ENCODE data around the gene PITX1.

DNA sequence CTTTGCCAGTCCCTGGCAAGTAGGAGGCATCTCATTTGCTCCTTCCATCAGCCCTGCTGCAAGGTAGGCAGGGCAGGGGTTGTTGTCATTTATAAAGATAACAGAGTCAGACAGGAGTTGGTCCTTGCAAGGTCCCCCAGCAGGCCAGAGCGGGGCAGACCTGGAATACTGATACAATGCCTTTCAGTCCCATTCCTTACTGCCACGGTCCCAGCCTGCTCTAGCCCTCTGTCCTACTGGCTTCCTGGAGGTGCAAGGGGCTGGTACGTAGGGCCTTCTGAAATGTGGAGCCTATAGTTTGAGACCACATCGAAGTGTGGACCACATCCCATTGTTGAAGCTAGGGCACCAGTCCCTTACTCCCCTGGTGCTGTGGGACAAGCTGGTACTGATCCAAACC is 42.8 kb upstream of the PITX1 start:
- TF ChIP-seq YY1 (IDR thresholded peaks at IDR 0.05; ENCODE audit: extremely low read depth, insufficient replicate concordance, low read depth, low read length) (no peak), JUND (IDR thresholded peaks at IDR 0.05) (no peak), POLR2A (IDR thresholded peaks at IDR 0.05; ENCODE audit: borderline replicate concordance, extremely low read depth, insufficient read depth, insufficient read length) (no peak), CEBPB (IDR thresholded peaks at IDR 0.05; ENCODE audit: low read depth) (no peak), POLR2AphosphoS5 (IDR thresholded peaks at IDR 0.05; ENCODE audit: low read depth, low read length) (no peak), ZNF274 (IDR thresholded peaks at IDR 0.05; ENCODE audit: low read depth, low read length) (no peak), EZH2phosphoT487 (IDR thresholded peaks at IDR 0.05; ENCODE audit: borderline replicate concordance) (no peak), EZH2 (IDR thresholded peaks at IDR 0.05) (no peak), ZFX (IDR thresholded peaks at IDR 0.05) (no peak), RAD21 (IDR thresholded peaks at IDR 0.05; ENCODE audit: low read depth) (no peak), EGR1 (IDR thresholded peaks at IDR 0.05; ENCODE audit: low read depth) (no peak)
- TF ChIP-seq, protein P1, sequence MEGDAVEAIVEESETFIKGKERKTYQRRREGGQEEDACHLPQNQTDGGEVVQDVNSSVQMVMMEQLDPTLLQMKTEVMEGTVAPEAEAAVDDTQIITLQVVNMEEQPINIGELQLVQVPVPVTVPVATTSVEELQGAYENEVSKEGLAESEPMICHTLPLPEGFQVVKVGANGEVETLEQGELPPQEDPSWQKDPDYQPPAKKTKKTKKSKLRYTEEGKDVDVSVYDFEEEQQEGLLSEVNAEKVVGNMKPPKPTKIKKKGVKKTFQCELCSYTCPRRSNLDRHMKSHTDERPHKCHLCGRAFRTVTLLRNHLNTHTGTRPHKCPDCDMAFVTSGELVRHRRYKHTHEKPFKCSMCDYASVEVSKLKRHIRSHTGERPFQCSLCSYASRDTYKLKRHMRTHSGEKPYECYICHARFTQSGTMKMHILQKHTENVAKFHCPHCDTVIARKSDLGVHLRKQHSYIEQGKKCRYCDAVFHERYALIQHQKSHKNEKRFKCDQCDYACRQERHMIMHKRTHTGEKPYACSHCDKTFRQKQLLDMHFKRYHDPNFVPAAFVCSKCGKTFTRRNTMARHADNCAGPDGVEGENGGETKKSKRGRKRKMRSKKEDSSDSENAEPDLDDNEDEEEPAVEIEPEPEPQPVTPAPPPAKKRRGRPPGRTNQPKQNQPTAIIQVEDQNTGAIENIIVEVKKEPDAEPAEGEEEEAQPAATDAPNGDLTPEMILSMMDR (IDR thresholded peaks at IDR 0.05 in 2 of 3, conservative IDR thresholded peaks at IDR 0.05 in 1 of 3; ENCODE audit: borderline replicate concordance in 1 of 3, insufficient read depth in 1 of 3, low read depth in 2 of 3, low read length in 2 of 3): no peak
- TF ChIP-seq, protein P2, sequence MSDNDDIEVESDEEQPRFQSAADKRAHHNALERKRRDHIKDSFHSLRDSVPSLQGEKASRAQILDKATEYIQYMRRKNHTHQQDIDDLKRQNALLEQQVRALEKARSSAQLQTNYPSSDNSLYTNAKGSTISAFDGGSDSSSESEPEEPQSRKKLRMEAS (IDR thresholded peaks at IDR 0.05): no peak
- TF ChIP-seq, protein P3, sequence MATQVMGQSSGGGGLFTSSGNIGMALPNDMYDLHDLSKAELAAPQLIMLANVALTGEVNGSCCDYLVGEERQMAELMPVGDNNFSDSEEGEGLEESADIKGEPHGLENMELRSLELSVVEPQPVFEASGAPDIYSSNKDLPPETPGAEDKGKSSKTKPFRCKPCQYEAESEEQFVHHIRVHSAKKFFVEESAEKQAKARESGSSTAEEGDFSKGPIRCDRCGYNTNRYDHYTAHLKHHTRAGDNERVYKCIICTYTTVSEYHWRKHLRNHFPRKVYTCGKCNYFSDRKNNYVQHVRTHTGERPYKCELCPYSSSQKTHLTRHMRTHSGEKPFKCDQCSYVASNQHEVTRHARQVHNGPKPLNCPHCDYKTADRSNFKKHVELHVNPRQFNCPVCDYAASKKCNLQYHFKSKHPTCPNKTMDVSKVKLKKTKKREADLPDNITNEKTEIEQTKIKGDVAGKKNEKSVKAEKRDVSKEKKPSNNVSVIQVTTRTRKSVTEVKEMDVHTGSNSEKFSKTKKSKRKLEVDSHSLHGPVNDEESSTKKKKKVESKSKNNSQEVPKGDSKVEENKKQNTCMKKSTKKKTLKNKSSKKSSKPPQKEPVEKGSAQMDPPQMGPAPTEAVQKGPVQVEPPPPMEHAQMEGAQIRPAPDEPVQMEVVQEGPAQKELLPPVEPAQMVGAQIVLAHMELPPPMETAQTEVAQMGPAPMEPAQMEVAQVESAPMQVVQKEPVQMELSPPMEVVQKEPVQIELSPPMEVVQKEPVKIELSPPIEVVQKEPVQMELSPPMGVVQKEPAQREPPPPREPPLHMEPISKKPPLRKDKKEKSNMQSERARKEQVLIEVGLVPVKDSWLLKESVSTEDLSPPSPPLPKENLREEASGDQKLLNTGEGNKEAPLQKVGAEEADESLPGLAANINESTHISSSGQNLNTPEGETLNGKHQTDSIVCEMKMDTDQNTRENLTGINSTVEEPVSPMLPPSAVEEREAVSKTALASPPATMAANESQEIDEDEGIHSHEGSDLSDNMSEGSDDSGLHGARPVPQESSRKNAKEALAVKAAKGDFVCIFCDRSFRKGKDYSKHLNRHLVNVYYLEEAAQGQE (IDR thresholded peaks at IDR 0.05; ENCODE audit: low read depth): no peak
